HepG2 (cell line): ENCODE data around the gene NUDCD3. TPM values are rescaled to one million over a fixed set of nuclear protein-coding genes. Genes with fewer than 3 reads are reported as not detected.

Experiments
- ATAC-seq: fragments of 200-7000 bp; cut with Tn5 transposase; 3 replicates; pipeline ENCODE4 v1.9.1; 2020; ENCODE audit warnings: mild to moderate bottlenecking, moderate library complexity
- BruUV-seq: library from RNA; stranded (reverse); fragments of 400-500 nt; replicated peaks from 2 replicates; lab custom pipeline; 2021; lab: Mats Ljungman, UMichigan
- CTCF ChIA-PET: fragments of 300-600 bp; formaldehyde crosslinking; extraction: SDS; loops from one replicate; lab custom pipeline; 2021; ENCODE audit warnings: low total read pairs, inconsistent platforms, low intra/inter-chr PET ratio; lab: Yijun Ruan, JAX
- POLR2A ChIA-PET: fragments of 350-600 bp; sonication (Branson Sonifier 250); formaldehyde crosslinking; loops from one replicate; lab custom pipeline; 2020; ENCODE audit warnings: antibody characterized with exemption, inconsistent platforms; lab: Yijun Ruan, JAX
- DNase-seq: peaks from one replicate; pipeline ENCODE4 v3.0.0-alpha.2; 2015; ENCODE audit warnings: low spot score
- FAIRE-seq: peaks from 3 replicates; lab custom pipeline; 2011; peaks lifted over from hg19 to GRCh38; lab: Jason Lieb, UNC
- H2AFZ ChIP-seq: one replicate; pipeline ENCODE4 v1.6.1; 2011; ENCODE audit warnings: low read length, inconsistent platforms
- H3K27ac ChIP-seq: fragments of 300-600 bp; 3 replicates; pipeline ENCODE4 v1.8.0; 2011; ENCODE audit warnings: mixed run types, mild to moderate bottlenecking, mixed read lengths, low read length, inconsistent platforms; ENCODE audit not compliant: insufficient read depth; ENCODE audit errors: extremely low read length
- H3K27me3 ChIP-seq, 2 experiments: fragments of 200-600 bp in 1 of 2; 2 replicates in 1 of 2; 3 replicates in 1 of 2; pipeline versions ENCODE4 v1.6.0 to v1.8.0; 2011; ENCODE audit warnings: low read length in 2 of 2, mild to moderate bottlenecking in 2 of 2, moderate library complexity in 2 of 2, inconsistent platforms in 1 of 2; ENCODE audit not compliant: insufficient read depth in 2 of 2, control insufficient read depth in 1 of 2
- H3K36me3 ChIP-seq, 2 experiments: fragments of 200-600 bp in 1 of 2; replicated peaks in 1 of 2; 2 replicates in 1 of 2; 3 replicates in 1 of 2; pipeline versions ENCODE4 v1.5.1 to v1.8.0; 2011; ENCODE audit warnings: low read length in 2 of 2, inconsistent platforms in 1 of 2; ENCODE audit not compliant: insufficient read depth in 2 of 2, control insufficient read depth in 1 of 2
- H3K4me1 ChIP-seq: 2 replicates; pipeline ENCODE4 v1.5.1; 2012; ENCODE audit warnings: low read length, inconsistent platforms; ENCODE audit not compliant: insufficient read depth
- H3K4me2 ChIP-seq: 2 replicates; pipeline ENCODE4 v1.6.0; 2011; ENCODE audit warnings: low read depth, low read length, inconsistent platforms
- H3K4me3 ChIP-seq, 3 experiments: fragments of 200-600 bp in 1 of 3; sonication (generic), shearing (Covaris generic) in 1 of 3; replicated peaks in 1 of 3; 2 replicates each; pipeline ENCODE4 v1.5.1; 2011 to 2016; ENCODE audit warnings: low read length in 3 of 3, inconsistent platforms in 2 of 3, low read depth in 2 of 3, mild to moderate bottlenecking in 2 of 3, control low read depth in 1 of 3, mixed read lengths in 1 of 3; ENCODE audit not compliant: insufficient read depth in 1 of 3
- H3K79me2 ChIP-seq: one replicate; pipeline ENCODE4 v1.6.1; 2011; ENCODE audit warnings: low read length, inconsistent platforms; ENCODE audit not compliant: insufficient read depth
- H3K9ac ChIP-seq: 2 replicates; pipeline ENCODE4 v1.6.0; 2011; ENCODE audit warnings: mild to moderate bottlenecking, low read depth, low read length, inconsistent platforms; ENCODE audit not compliant: insufficient read depth
- H3K9me3 ChIP-seq: 2 replicates; pipeline ENCODE4 v1.5.1; 2012; ENCODE audit warnings: mild to moderate bottlenecking, low read length
- H4K20me1 ChIP-seq: 2 replicates; pipeline ENCODE4 v1.6.0; 2011; ENCODE audit warnings: inconsistent platforms, mild to moderate bottlenecking, low read length, moderate library complexity; ENCODE audit not compliant: insufficient read depth
- HOXA3 ChIP-seq: sonication (generic); formaldehyde crosslinking; IDR thresholded peaks from 2 replicates; pipeline ENCODE4 v1.5.0; 2020; ENCODE audit warnings: missing genetic modification reagents
- KLF15 ChIP-seq: sonication (generic); formaldehyde crosslinking; IDR thresholded peaks from 2 replicates; pipeline ENCODE4 v1.8.1; 2023; ENCODE audit warnings: borderline replicate concordance, mild to moderate bottlenecking, inconsistent platforms, missing genetic modification reagents, mixed read lengths
- RXRB ChIP-seq: IDR thresholded peaks from 2 replicates; pipeline ENCODE4 v1.6.1; 2016; ENCODE audit warnings: borderline replicate concordance, missing genetic modification reagents, missing compliant biosample characterization
- SSRP1 ChIP-seq: IDR thresholded peaks from 2 replicates; pipeline ENCODE4 v1.6.1; 2016; ENCODE audit warnings: control low read depth
- ZBTB38 ChIP-seq: sonication (generic); formaldehyde crosslinking; IDR thresholded peaks from 2 replicates; pipeline ENCODE4 v1.5.1; 2020; ENCODE audit warnings: mild to moderate bottlenecking, missing genetic modification reagents
- ZC3H13 ChIP-seq: sonication (generic); formaldehyde crosslinking; IDR thresholded peaks from 2 replicates; pipeline ENCODE4 v1.8.1; 2023; ENCODE audit warnings: mild to moderate bottlenecking, missing genetic modification reagents, moderate library complexity
- ZNF264 ChIP-seq: sonication (generic); formaldehyde crosslinking; IDR thresholded peaks from 2 replicates; pipeline ENCODE4 v1.4.0; 2020; ENCODE audit warnings: missing genetic modification reagents
- ZNF839 ChIP-seq: sonication (generic); formaldehyde crosslinking; IDR thresholded peaks from 2 replicates; pipeline ENCODE4 v1.4.0; 2020; ENCODE audit warnings: missing genetic modification reagents, mild to moderate bottlenecking, borderline replicate concordance
- WGBS: methylation state at CpG from one replicate; pipeline ENCODE4 v1.1.6; 2017; ENCODE audit warnings: low lambda C conversion rate; 5-methylcytosine and 5-hydroxymethylcytosine counted together
- in situ Hi-C: cut with HindIII; loops from 2 replicates; pipeline ENCODE4 v1.10.0; 2017; ENCODE audit warnings: low pct_unique_long_range_greater_than_20kb; ENCODE audit not compliant: extremely low pct_ligation_motif_present
- intact Hi-C: fragments of 100-400 bp; cut with micrococcal nuclease; formaldehyde crosslinking; loops from one replicate; pipeline ENCODE4 v1.10.0; 2022; ENCODE audit not compliant: unreplicated experiment
- polyA plus RNA-seq, 8 experiments: library from polyadenylated mRNA; depleted of rRNA in 3 of 8; stranded (reverse) in 7 of 8; unstranded in 1 of 8; fragments of >200 nt; fragmentation: Illumina TruSeq in 4 of 8; extraction: Trizol in 4 of 8; gene quantifications; 2 replicates each; pipeline versions ENCODE4 v1.2.1 to v1.2.3, GENCODE V29; 2011 to 2016; ENCODE audit warnings: low read depth in 4 of 8, missing spikeins in 1 of 8, mixed read lengths in 1 of 8; ENCODE audit not compliant: insufficient read depth in 1 of 8
- total RNA-seq, 5 experiments: library from RNA; depleted of rRNA; stranded (reverse); fragments of >200 nt; fragmentation: Illumina TruSeq; extraction: Trizol; gene quantifications; 2 replicates each; pipeline ENCODE4 v1.2.3, GENCODE V29; 2016; ENCODE audit warnings: low read depth in 1 of 5
- TF ChIP-seq, protein P1 (sequence below): sonication (generic); formaldehyde crosslinking; conservative IDR thresholded peaks from 2 replicates; pipeline ENCODE4 v1.8.1; 2023; ENCODE audit warnings: missing genetic modification reagents
- TF ChIP-seq, protein P2 (sequence below): sonication (generic); formaldehyde crosslinking; IDR thresholded peaks from 2 replicates; pipeline ENCODE4 v1.5.1; 2020; ENCODE audit warnings: missing genetic modification reagents, mild to moderate bottlenecking, borderline replicate concordance

Gene NUDCD3
- total and polyA plus RNA-seq, 2 of the 13 experiments (the other 11 are each of a cell fraction or from before 2014, with no cell fraction given): 20.8 to 49.9 TPM

DNA sequence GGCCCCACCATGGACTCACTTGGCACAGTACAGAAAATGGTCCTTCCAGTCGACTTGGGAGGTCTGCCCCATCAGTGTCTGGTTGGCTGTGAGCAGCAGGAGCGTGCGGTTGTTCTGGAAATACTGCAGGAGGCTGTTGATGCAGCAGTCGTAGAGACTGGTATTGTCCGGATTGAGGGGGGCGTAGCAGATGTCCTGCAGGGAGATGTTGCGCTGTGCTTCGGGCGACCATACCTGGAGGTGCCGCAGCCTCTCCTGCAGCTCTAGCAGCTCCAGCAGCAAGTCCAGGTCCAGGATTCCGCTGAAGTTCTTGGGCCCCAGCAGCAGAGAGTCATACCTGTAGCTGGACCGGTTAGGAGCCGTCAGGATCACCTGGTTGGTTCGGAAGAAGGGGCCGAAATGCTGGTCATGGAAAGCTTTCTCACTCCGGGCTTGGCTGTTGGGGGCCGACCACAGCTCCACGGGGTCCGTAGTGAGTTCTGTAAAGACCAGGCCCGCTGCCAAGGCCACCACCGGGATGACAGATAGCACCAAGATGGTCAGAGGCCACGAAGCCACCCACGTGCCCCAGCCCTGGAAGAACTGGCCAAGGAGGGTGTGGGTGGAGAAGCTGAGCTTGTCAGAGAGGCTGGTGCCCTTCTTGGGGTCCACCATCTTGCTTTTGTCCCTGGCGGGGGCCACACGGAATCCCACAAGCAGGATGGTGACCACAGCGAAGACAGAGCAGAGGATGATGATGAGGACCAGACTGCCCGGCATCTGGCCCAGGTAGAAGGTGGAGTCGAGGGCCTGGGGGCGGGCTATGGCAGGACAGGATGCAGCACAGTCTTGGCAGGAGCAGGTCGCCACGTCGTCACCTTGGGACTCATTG, 48.6 kb upstream of the NUDCD3 start:
- TF ChIP-seq ZNF839 (no peak), ZNF264 (CRISPR knock-in tag) (no peak), ZC3H13 (CRISPR knock-in tag) (peak; percentile 88), SSRP1 (CRISPR knock-in tag) (no peak), RXRB (CRISPR knock-in tag) (no peak), KLF15 (CRISPR knock-in tag) (no peak), HOXA3 (CRISPR knock-in tag) (no peak), ZBTB38 (CRISPR knock-in tag) (peak; percentile 84)
- TF ChIP-seq, protein P1, sequence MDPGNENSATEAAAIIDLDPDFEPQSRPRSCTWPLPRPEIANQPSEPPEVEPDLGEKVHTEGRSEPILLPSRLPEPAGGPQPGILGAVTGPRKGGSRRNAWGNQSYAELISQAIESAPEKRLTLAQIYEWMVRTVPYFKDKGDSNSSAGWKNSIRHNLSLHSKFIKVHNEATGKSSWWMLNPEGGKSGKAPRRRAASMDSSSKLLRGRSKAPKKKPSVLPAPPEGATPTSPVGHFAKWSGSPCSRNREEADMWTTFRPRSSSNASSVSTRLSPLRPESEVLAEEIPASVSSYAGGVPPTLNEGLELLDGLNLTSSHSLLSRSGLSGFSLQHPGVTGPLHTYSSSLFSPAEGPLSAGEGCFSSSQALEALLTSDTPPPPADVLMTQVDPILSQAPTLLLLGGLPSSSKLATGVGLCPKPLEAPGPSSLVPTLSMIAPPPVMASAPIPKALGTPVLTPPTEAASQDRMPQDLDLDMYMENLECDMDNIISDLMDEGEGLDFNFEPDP (CRISPR knock-in tag): no peak
- TF ChIP-seq, protein P2, sequence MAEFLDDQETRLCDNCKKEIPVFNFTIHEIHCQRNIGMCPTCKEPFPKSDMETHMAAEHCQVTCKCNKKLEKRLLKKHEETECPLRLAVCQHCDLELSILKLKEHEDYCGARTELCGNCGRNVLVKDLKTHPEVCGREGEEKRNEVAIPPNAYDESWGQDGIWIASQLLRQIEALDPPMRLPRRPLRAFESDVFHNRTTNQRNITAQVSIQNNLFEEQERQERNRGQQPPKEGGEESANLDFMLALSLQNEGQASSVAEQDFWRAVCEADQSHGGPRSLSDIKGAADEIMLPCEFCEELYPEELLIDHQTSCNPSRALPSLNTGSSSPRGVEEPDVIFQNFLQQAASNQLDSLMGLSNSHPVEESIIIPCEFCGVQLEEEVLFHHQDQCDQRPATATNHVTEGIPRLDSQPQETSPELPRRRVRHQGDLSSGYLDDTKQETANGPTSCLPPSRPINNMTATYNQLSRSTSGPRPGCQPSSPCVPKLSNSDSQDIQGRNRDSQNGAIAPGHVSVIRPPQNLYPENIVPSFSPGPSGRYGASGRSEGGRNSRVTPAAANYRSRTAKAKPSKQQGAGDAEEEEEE (CRISPR knock-in tag): no peak
- ChIA-PET CTCF (no interaction called here), POLR2A (interaction anchor here (0.7 to 1.3 kb wide), 2 partner anchors 23 to 26 kb away, joined by 3 read pairs; no protein-coding TSS in a partner anchor)
- Histone ChIP-seq H3K4me3 (peak overlapping the region; percentile 6 to 79 (median 34); a peak in 5 of 6 replicates), H3K79me2 (peaks cover 59% of the 10 kb centered on the region), H3K27ac (no peak overlapping the region), H3K36me3 (peaks cover 3 to 14% of the 10 kb centered on the region in 2 experiments), H3K4me2 (peak overlapping the region; percentile 98), H3K9ac (peak overlapping the region; percentile 55; the same call in 1 of the 2 replicates), H4K20me1 (peaks cover 19% of the 10 kb centered on the region), H2AFZ (no peak overlapping the region), H3K27me3 (no peaks in the 10 kb centered on the region), H3K9me3 (no peaks in the 10 kb centered on the region), H3K4me1 (peaks cover 92% of the 10 kb centered on the region)
- in situ Hi-C loops (no loop called here), intact Hi-C loops (no loop called here)
- 93% methylated on average over 12 of the region's 32 CpGs for WGBS
- no TSS peak for BruUV-seq
- FAIRE-seq (no peak), ATAC-seq (no peak), DNase-seq (no peak)
